Activated CD8-positive, alpha-beta memory T cell treated with anti-CD3 and anti-CD28 coated beads, Interleukin-2, amount 50 U/mL, for 48 hours (primary cell): Measurements from ENCODE around the gene GUCY1A1.
"Not testable (repeated sequence)": the region's sequence is repeated elsewhere in the genome, so short reads cannot be mapped to it uniquely, and the experiment has no call there.

Experiments
- DNase-seq: peaks from one replicate; pipeline ENCODE4 v3.0.0-alpha.2; 2020

The GUCY1A1 gene

DNA sequence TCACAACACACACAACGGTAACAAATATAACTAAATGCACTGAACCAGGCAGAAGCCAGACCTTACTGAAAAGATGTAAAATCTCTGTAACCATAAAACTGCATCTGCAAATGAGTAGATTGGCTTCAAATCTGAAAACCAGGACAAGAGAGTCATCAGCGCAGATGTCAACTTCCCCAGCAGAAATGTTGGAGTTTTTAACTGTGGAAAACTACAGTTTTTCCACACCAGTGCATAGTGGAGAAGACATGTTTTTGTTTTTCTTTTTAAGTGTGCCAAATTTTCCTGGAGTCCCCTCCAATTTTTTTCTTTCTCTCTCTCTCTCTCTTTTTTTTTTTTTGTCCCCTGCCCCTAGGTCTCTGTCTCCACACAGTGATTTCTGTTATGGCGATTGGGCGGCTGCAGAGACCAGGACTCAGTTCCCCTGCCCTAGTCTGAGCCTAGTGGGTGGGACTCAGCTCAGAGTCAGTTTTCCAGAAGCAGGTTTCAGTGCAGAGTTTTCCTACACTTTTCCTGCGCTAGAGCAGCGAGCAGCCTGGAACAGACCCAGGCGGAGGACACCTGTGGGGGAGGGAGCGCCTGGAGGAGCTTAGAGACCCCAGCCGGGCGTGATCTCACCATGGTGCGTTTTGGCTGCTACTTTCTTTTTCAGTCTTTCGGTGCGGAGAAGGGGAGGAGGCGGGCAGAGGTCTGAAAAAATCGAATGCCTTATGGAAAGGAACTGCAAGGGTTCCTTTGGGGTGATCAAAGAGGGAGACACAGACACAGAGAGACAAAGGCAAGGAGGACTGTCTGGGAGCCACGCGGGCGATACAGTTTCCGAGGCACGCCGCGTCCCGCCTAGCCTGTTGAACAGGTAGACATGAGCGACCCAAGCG, at the start of gene GUCY1A1:
Gene GUCY1A1 (plus strand): TSS at position 505 of the 878 bp plus-strand sequence. CDS start 30,020 bp downstream, outside the sequence.
- no peak for DNase-seq

DNA sequence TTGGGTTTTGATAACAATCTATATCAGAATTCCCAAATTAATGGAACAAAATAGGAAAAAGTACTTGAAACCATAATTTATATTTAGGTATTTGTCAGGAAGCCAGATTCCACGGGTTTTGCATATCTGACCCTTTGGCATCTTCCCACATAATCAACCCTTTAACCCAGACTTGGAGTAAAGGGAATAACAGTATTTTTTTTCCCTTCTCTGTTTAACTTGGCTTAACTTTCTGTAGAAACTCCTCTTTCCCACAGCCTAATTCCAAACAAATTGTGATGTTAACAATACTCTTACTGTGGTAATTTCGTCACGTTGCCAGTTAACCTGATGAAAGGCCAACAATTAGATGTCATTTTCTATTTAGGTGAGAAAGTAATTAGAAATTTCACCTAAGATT, 49.4 kb upstream of the GUCY1A1 start:
- no peak for DNase-seq

DNA sequence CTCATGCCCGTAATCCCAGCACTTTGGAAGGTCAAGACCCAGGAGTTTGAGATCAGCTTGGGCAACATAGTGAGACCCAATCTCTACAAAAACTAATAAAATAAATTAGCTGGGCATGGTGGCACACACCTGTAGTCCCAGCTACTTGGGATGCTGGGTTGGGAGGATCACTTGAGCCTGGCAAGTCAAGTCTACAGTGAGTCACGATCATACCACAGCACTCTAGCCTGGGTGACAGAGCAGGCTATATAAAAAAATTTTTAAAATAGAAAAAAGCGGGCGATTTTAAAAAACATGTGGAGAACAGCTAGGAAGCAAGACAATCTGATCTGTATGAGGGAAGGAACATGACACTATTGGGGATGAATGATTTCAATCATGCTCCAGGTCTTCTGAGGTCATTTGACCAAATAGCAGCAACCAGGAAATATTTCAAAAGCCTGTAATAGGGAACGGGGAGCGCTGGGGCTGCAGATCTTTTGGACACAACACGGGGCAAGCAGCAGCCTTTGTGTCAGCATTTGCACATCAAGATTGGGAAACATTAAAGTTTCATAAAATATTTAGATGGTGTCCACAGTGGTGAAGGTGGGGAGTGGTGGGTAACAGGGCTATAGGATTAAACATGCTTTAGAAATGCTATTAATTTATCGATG, 48.3 kb upstream of the GUCY1A1 start:
- DNase-seq, result no peak

GRCh38 chr4:155620637-155621036, 46.0 kb upstream of the GUCY1A1 start:
- no peak for DNase-seq

DNA sequence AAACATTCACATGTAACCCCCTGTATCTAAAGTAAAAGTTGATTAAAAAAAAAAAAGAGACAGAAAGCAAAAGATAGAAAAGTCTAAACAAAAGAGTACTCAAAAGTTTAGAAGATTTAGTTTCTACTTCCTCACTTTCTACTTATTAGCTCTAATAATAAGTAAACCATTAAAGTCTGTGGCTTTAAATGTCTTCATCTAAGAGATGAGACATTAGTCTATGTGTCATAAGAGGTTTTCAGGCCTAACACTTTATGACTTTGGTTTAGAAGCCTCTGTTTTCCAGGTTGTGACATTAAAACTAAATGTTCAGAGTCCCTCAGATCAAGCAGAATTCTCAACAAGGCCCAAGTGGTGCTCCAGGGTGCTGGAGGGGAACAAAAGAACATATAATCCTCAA, 42.2 kb upstream of the GUCY1A1 start:
- DNase-seq, result no peak

DNA sequence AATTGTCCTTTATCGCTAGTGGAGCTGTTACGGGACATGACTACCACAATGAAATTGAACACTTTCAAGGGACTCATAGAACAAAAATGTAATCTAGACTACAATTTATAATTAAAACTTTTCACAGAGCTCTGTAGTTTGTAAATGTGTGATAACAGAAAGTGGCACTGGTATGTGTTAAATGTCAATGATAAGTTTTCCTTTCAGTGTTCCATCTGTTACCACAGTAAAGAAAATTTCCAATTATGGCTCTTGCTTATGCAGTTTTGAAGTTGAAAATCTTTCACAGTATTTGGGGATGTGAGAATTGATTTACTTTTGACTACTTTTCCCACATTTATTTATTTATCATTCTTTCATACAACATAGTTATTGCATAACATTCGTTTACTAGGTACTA, 40.1 kb upstream of the GUCY1A1 start:
- DNase-seq, result no peak

DNA sequence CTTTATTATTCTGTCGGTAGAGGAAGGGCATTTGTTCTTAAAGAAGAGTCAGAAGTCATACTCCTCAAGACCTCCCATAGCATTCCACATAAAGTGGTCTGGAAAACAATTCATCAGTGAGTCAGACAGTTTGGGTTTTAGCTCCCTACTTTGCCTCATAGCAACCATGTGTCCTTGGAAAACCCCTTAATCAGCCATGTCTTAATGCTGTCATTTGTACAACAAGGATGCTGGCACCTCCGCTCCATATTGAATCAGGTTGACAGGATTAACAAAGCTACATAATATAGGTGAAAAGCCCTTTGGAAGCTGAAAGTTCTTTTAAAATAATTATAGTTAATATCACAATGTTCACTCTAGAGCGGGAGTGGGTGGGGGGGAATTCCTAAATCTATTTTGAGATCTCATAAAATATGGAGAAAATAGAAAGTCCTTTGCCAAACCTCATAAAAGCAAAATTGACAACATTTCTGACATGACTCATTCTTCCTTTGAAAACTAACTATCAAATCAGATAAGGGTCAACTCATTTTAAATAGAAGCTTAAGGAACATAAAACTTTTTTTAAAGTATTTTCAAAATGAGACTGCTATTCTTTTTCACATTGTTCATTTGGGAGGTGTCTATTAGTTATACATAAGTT, 37.3 kb upstream of the GUCY1A1 start:
- DNase-seq, result no peak

DNA sequence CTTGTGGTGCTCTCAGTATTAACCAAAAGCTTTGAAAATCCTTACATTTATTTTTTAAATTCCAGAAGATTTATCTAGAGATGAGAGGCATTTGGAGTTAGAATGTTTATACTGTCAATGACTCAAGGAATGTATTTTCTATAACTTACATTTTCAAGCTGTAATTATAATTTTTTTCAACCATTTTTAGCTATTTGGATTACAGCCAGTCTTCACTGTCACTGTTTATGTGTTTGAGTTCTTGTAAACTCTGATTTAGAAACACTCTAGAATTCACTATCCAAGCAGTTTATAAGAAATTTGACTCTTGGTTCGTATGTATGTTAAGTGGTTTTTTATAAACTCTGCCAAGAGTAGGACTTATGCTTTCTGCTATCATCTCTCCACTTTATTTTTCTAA, 36.7 kb upstream of the GUCY1A1 start:
- DNase-seq, result no peak

DNA sequence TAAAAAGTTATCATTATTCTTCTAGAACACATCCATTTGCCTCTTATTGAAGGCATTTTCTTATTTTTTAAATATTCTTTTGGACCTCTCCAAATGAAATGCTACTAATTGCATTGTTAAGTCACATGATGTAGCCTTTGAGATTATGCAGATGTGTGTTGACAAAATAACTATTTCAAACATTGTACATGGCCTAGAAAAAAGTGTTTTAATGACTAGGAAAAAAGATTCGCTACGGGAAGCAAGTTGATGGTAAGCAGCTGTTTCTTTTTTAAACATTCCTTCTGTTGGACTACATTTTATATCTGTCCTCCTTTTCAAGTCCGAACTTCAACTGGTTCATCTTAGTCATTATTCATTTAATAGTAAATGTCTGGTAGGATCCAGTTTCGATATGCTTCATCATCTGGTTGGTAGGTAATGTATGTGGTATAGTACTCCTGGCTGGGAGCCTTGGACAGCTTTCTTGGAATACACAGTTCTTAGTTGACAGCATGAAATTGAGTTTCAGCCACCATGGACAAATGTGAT, 34.3 kb upstream of the GUCY1A1 start:
- no peak for DNase-seq

- DNase-seq, result no peak
Measured at GRCh38 chr4:155638195-155638965, 28.3 kb upstream of the GUCY1A1 start.

DNA sequence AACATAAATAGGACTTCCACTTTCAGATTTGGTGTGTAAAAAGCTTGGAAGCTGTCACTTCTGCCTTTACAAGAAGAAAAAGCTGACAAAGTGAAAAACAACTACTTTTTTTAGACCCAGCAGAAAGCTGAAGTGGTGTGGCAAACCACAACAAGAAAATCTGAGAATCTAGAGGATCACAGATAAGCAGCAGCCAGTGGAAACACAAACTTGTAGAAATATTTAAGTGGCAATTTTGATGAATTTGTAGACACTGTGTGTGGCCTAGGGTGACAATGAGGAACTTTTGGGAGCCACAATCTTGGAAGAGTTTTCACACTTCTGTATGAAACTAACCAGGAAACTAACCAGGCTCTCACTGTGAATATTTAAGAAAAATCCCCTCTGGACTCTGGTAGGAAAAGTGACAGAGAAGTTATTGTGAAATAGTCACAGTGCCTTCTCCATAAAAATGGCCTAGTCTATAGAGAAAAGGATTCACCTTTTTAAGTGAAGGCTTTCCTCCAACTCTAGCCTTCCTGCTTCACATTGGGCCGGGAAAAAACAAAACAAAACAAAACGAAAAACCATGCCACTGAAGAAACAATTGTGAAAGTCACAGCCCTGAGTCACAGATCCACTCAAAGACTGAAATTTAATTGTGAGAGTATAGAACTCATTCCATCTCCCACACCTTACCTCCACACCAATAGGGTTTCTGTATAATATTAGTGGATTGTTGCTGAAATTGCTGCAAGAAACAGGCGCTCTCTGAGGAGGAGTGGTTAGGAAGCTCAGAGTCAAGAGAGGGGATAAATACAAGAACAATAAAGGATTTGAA, 26.7 kb upstream of the GUCY1A1 start:
- DNase-seq, result no peak

DNA sequence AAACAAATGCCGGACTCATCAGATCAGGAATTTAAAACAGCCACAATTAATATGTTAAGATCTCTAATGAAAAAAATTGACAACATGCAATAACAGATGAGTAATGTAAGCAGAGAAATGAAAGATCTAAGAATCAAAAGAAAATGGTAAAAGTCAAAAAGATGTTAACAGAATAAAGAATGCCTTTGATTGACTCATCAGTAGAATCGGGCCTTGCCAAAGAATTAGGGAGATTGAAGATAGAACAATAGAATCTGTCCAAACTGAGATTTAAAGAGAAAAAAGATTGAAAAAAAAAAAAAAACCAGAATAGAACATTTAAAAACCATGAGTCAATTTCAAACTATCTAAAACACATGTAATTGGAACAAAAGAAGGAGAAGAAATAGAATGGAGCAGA, 25.9 kb upstream of the GUCY1A1 start:
- no peak for DNase-seq

DNA sequence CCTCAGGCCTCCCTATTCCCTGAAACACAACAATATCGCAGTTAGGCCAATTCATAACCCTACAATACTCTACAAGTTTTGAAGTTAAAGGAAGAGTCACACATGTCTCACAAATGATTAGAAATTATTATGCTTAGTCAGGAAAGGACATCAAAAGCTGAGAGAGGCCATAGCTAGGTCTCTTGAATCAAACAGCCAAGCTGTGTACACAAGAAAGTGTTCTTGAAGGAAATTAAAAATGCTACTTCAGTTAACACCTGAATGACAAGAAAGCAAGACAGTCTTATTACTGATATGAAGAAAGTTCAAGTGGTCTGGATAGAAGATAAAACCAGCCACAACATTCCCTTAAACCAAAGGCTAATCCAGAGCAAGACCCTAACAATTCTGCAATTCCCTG, 23.6 kb upstream of the GUCY1A1 start:
- no peak for DNase-seq

- no peak for DNase-seq
Measured at GRCh38 chr4:155646001-155646400, 20.6 kb upstream of the GUCY1A1 start.

DNA sequence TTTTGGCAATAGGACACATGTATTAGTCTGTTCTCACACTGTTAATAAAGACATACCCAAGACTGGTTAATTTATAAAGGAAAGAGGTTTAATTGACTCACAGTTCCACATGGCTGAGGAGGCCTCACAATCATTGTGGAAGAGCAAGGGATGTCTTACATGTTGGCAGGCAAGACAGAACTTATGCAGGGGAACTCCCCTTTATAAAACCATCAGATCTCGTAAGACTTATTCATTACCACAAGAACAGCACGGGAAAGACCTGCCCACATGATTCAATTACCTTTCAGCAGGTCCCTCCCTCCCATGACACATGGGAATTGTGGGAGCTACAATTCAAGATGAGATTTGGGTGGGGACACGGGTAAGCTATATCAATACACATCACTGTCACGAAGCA, 15.9 kb upstream of the GUCY1A1 start:
- not testable (repeated sequence) for DNase-seq

DNA sequence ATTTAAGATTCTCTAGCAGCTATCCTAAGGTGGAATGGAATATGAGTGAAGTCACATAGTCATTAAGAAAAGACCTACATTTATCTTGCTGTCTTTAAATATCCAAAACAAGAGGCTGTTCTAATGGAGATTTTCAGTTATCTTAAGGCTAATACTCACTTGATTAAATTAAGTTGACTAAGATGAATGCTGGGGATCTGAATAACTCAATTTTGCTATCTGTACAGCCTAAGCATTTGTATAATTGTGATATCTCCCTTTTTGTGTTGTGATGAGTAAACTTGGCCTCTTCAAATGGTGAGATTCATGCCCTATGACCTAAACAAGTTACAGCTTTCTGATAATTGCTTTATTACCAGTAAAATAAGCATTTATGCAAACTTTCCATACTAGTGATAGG, 13.6 kb upstream of the GUCY1A1 start:
- DNase-seq, result no peak

- no peak for DNase-seq
Measured at GRCh38 chr4:155656025-155656424, 10.6 kb upstream of the GUCY1A1 start.

- DNase-seq, result no peak
Measured at GRCh38 chr4:155657169-155657568, 9.5 kb upstream of the GUCY1A1 start.

GRCh38 chr4:155657985-155658680, 8.5 kb upstream of the GUCY1A1 start:
- DNase-seq, result no peak

DNA sequence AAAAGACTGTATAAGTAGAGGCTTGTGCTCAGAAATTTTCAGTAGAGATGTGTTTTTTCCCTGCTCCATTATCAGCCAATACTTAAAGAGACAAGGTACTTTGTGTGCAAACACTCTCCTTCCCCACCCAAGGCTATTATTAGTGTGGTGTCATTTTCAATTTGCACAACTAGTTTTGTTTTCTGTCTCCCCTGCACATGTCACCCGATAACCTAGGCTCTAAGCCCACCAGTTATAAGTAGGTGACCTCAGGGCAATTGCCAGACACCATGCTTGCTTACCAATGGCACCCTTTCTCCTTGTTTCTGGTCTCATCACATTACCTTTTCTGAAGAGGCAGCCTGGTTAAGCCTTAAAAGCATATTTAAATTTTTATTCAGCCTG, 8.0 kb upstream of the GUCY1A1 start:
- DNase-seq, result no peak

GRCh38 chr4:155659176-155659575, 7.5 kb upstream of the GUCY1A1 start:
- DNase-seq, result no peak
